ENCODE data around the gene CARS1. TPM values are rescaled to one million over a fixed set of nuclear protein-coding genes. Genes with fewer than 3 reads are reported as not detected.
A peak's percentile ranks its signal among the peaks of the same experiment; 100 is the strongest.

The CARS1 gene
- total RNA-seq, 1 donor from 2014 or later = 134 TPM

- DNase-seq (ENCODE audit: extremely low spot score, unreplicated experiment) = no peak
- H3K36me3 Mint-ChIP-seq (ENCODE audit: unreplicated experiment) = peaks cover 9% of the 10 kb centered on the region
- TF ChIP-seq, protein P1, sequence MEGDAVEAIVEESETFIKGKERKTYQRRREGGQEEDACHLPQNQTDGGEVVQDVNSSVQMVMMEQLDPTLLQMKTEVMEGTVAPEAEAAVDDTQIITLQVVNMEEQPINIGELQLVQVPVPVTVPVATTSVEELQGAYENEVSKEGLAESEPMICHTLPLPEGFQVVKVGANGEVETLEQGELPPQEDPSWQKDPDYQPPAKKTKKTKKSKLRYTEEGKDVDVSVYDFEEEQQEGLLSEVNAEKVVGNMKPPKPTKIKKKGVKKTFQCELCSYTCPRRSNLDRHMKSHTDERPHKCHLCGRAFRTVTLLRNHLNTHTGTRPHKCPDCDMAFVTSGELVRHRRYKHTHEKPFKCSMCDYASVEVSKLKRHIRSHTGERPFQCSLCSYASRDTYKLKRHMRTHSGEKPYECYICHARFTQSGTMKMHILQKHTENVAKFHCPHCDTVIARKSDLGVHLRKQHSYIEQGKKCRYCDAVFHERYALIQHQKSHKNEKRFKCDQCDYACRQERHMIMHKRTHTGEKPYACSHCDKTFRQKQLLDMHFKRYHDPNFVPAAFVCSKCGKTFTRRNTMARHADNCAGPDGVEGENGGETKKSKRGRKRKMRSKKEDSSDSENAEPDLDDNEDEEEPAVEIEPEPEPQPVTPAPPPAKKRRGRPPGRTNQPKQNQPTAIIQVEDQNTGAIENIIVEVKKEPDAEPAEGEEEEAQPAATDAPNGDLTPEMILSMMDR (IDR thresholded peaks at IDR 0.05) = peak; percentile 99
- H3K4me3 Mint-ChIP-seq (ENCODE audit: unreplicated experiment) = no peak overlapping the region
- no peaks in the 10 kb centered on the region for H3K9me3 Mint-ChIP-seq (ENCODE audit: unreplicated experiment)
- H3K27me3 Mint-ChIP-seq (ENCODE audit: unreplicated experiment) = no peaks in the 10 kb centered on the region
- H3K27ac Mint-ChIP-seq (ENCODE audit: unreplicated experiment) = peak overlapping the region; percentile 60
- H3K4me1 Mint-ChIP-seq (ENCODE audit: unreplicated experiment) = peaks cover 35% of the 10 kb centered on the region
These were observed 34.8 kb upstream of the CARS1 start for GRCh38 chr11:3091846-3092602.

- peaks cover 31% of the 10 kb centered on the region for H3K4me1 Mint-ChIP-seq (ENCODE audit: unreplicated experiment)
- TF ChIP-seq, protein P1 (IDR thresholded peaks at IDR 0.05) = no peak
- no peak overlapping the region for H3K4me3 Mint-ChIP-seq (ENCODE audit: unreplicated experiment)
- no peaks in the 10 kb centered on the region for H3K9me3 Mint-ChIP-seq (ENCODE audit: unreplicated experiment)
- no peak overlapping the region for H3K27ac Mint-ChIP-seq (ENCODE audit: unreplicated experiment)
- H3K36me3 Mint-ChIP-seq (ENCODE audit: unreplicated experiment) = peaks cover 7% of the 10 kb centered on the region
- H3K27me3 Mint-ChIP-seq (ENCODE audit: unreplicated experiment) = no peaks in the 10 kb centered on the region
- no peak for DNase-seq (ENCODE audit: extremely low spot score, unreplicated experiment)
These were observed 34.0 kb upstream of the CARS1 start for GRCh38 chr11:3091081-3091845.

DNA sequence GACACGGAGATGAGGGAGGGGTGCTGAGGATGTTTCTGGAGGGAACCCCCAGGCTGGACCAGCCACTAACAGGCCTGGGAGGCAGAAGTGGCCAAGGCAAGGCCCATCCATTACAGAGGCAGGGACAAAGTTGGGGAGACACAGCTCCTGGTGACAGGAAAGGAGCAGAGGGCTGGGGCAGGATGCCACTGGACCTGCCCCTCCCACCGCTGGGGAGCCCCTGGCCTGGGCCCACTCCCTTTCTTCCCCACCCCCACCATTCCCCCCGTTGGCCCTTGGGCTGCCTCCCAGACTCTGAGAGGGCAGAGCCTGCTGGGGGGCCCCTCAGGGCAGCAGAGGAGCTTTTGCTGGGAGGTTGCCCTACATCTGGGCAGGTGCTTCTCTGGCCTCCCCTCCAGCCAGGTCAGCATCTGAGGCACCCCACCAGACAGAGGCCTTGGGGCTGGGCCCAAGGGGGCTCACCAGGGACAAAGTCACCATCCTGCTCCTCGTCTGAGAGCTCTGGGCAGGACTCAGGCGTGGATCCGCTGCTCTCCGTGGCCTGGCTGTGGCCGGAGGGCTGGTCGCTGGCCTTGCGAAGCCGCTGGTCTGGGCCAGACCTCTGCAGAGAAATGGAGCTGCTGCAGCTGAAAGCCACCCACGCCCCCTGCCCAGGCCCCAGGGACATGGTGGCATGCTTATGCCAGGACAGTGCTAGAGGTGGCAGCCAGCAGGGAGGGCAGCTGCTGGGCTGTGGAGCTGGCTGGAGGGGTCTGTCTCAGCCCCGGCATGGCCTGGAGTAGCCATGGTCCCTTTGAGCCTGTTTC lies 33.1 kb upstream of the CARS1 start:
- TF ChIP-seq, protein P1 (IDR thresholded peaks at IDR 0.05) = no peak
- H3K4me3 Mint-ChIP-seq (ENCODE audit: unreplicated experiment) = no peak overlapping the region
- H3K36me3 Mint-ChIP-seq (ENCODE audit: unreplicated experiment) = peaks cover 5% of the 10 kb centered on the region
- no peak overlapping the region for H3K27ac Mint-ChIP-seq (ENCODE audit: unreplicated experiment)
- no peaks in the 10 kb centered on the region for H3K9me3 Mint-ChIP-seq (ENCODE audit: unreplicated experiment)
- H3K27me3 Mint-ChIP-seq (ENCODE audit: unreplicated experiment) = no peaks in the 10 kb centered on the region
- H3K4me1 Mint-ChIP-seq (ENCODE audit: unreplicated experiment) = peaks cover 21% of the 10 kb centered on the region
- DNase-seq (ENCODE audit: extremely low spot score, unreplicated experiment) = no peak

DNA sequence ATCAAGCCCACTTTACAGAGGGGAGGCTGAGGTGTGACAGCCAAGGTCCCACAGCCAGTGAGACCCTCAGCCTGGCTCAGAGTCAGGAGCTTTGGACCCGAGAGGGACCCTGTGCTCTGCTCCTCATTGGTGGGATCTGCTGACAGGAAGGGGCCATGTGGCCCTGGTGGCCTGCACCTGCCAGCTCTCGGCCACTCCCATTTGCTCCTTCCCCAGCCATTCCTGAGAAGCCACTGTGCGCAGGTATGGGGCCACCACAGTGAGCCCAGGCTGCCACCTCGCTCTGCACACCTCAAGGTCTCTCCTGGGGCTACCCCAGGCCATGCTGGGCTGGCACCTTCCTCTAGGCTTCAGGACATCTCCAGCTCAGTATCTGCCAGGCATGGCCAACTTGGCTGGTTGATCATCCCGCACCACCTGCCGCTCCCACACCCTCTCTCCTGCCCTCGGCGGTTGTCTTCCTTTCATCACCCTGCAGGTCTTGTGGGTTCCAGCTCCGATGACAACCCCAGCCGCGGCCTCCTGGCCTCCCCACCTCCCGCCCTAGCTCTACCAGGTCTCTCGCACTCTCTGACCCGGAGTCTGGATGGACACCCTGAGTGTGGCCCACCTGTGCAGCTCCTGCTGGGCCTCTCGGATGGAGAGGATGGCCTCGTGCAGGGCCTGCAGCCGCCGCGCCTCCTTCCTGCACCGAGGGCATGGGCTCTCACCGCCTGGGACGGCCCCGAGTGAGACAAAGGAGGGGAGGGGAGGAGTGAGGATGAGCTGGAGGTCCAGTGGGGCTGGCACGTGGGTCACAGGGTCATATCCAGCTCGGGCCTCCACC lies 32.2 kb upstream of the CARS1 start:
- H3K27ac Mint-ChIP-seq (ENCODE audit: unreplicated experiment) = no peak overlapping the region
- H3K4me1 Mint-ChIP-seq (ENCODE audit: unreplicated experiment) = peaks cover 15% of the 10 kb centered on the region
- no peak overlapping the region for H3K4me3 Mint-ChIP-seq (ENCODE audit: unreplicated experiment)
- DNase-seq (ENCODE audit: extremely low spot score, unreplicated experiment) = no peak
- H3K9me3 Mint-ChIP-seq (ENCODE audit: unreplicated experiment) = no peaks in the 10 kb centered on the region
- peaks cover 5% of the 10 kb centered on the region for H3K36me3 Mint-ChIP-seq (ENCODE audit: unreplicated experiment)
- TF ChIP-seq, protein P1 (IDR thresholded peaks at IDR 0.05) = no peak
- no peaks in the 10 kb centered on the region for H3K27me3 Mint-ChIP-seq (ENCODE audit: unreplicated experiment)

Measured in osteocyte (in vitro differentiated cells).